ENCODE measurements around the gene ACP7. TPM values are rescaled to one million over a fixed set of nuclear protein-coding genes. Genes with fewer than 3 reads are reported as not detected.

The ACP7 gene
- polyA plus RNA-seq, 1 of the 3 experiments (the other 2 are of a cell fraction) = 0.36 TPM

DNA sequence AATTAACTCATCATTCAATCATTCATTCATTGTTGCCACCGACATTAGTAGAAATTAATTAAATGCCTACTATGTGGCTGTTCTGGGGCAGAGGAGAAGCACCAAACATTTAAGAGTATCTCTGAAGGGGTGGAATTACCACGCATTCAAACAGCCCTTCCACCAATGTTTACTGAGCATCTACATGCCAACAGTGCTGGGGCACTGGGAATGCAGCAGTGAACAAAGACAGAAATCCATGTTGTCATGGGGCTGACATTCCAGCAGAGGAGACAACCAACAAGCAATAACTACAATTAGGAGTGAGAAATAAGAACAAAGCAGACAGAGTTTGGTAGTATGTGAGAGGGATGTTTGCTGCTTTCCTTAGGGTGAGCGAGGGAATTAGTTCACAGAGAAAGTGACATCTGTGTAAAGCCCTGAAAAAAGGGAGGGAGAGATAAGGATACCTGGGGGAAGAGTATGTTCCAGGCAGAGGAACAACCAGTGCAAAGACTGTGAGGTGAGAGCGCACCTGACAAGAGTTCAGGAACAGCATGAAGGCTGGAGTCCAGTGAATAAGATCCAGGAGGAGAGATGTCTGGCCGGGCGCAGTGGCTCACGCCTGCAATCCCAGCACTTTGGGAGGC, 40.1 kb downstream of the ACP7 start:
- Histone ChIP-seq H4K20me1 (ENCODE audit: insufficient read depth) (peaks cover 28% of the 10 kb centered on the region), H3K79me2 (ENCODE audit: insufficient read depth) (peaks cover 37% of the 10 kb centered on the region), H2AFZ (ENCODE audit: low read depth) (no peak overlapping the region), H3K4me2 (no peak overlapping the region), H3K36me3 (replicated peaks in 1 of 2; ENCODE audit: control insufficient read depth in 1 of 2, insufficient read depth in 2 of 2, low read length in 1 of 2) (no peaks in the 10 kb centered on the region), H3K27ac (ENCODE audit: low read depth in 2 of 2, low read length in 1 of 2) (no peak overlapping the region), H3F3A (replicated peaks; ENCODE audit: insufficient read depth) (peaks cover 8% of the 10 kb centered on the region), H3K9me2 (no peaks in the 10 kb centered on the region), H3K9ac (no peak overlapping the region), H3K9me3 (no peaks in the 10 kb centered on the region), H3K4me3 (ENCODE audit: low read depth in 2 of 2, low read length in 1 of 2) (no peak overlapping the region), H3K4me1 (ENCODE audit: control insufficient read depth in 1 of 2, insufficient read depth in 2 of 2, low read depth in 1 of 2, low read length in 1 of 2) (peaks cover 0 to 27% of the 10 kb centered on the region in 2 experiments; a peak in 1 of 4 replicates), H3K27me3 (ENCODE audit: insufficient read depth) (no peaks in the 10 kb centered on the region)
- DNase-seq = no peak
- CTCF ChIA-PET = interaction anchor here (3.2 kb wide), 1 partner anchor 204 kb away, joined by 14 read pairs; no protein-coding TSS in a partner anchor
- 81% methylated on average over 7 of the region's 7 CpGs for WGBS (ENCODE audit: low lambda C conversion rate)
- TF ChIP-seq RAD21 (IDR thresholded peaks at IDR 0.05; ENCODE audit: low read length) (no peak), TAF1 (IDR thresholded peaks at IDR 0.05; ENCODE audit: borderline replicate concordance, low read depth, low read length) (no peak), RFX5 (IDR thresholded peaks at IDR 0.05; ENCODE audit: low read length) (no peak), ELF1 (IDR thresholded peaks at IDR 0.05) (no peak), EZH2phosphoT487 (IDR thresholded peaks at IDR 0.05; ENCODE audit: borderline replicate concordance, low read depth) (no peak), RXRA (IDR thresholded peaks at IDR 0.05; ENCODE audit: borderline replicate concordance, low read depth) (no peak), SIN3A (IDR thresholded peaks at IDR 0.05; ENCODE audit: borderline replicate concordance, low read depth, low read length) (no peak), SMC3 (IDR thresholded peaks at IDR 0.05; ENCODE audit: low read depth, low read length) (no peak), POLR2AphosphoS5 (IDR thresholded peaks at IDR 0.05; ENCODE audit: low read depth, low read length) (no peak), YY1 (IDR thresholded peaks at IDR 0.05; ENCODE audit: low read depth) (no peak), EP300 (IDR thresholded peaks at IDR 0.05; ENCODE audit: borderline replicate concordance in 1 of 2, low read depth in 1 of 2, low read length in 1 of 2) (no peak), MEF2A (IDR thresholded peaks at IDR 0.05; ENCODE audit: borderline replicate concordance, low read depth) (no peak), TEAD4 (IDR thresholded peaks at IDR 0.05; ENCODE audit: borderline replicate concordance, insufficient read depth) (no peak)
- TF ChIP-seq, protein P1, sequence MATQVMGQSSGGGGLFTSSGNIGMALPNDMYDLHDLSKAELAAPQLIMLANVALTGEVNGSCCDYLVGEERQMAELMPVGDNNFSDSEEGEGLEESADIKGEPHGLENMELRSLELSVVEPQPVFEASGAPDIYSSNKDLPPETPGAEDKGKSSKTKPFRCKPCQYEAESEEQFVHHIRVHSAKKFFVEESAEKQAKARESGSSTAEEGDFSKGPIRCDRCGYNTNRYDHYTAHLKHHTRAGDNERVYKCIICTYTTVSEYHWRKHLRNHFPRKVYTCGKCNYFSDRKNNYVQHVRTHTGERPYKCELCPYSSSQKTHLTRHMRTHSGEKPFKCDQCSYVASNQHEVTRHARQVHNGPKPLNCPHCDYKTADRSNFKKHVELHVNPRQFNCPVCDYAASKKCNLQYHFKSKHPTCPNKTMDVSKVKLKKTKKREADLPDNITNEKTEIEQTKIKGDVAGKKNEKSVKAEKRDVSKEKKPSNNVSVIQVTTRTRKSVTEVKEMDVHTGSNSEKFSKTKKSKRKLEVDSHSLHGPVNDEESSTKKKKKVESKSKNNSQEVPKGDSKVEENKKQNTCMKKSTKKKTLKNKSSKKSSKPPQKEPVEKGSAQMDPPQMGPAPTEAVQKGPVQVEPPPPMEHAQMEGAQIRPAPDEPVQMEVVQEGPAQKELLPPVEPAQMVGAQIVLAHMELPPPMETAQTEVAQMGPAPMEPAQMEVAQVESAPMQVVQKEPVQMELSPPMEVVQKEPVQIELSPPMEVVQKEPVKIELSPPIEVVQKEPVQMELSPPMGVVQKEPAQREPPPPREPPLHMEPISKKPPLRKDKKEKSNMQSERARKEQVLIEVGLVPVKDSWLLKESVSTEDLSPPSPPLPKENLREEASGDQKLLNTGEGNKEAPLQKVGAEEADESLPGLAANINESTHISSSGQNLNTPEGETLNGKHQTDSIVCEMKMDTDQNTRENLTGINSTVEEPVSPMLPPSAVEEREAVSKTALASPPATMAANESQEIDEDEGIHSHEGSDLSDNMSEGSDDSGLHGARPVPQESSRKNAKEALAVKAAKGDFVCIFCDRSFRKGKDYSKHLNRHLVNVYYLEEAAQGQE (IDR thresholded peaks at IDR 0.05; ENCODE audit: low read depth, low read length) = no peak
- TF ChIP-seq, protein P2, sequence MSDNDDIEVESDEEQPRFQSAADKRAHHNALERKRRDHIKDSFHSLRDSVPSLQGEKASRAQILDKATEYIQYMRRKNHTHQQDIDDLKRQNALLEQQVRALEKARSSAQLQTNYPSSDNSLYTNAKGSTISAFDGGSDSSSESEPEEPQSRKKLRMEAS (IDR thresholded peaks at IDR 0.05; ENCODE audit: low read depth) = no peak
- TF ChIP-seq, protein P3, sequence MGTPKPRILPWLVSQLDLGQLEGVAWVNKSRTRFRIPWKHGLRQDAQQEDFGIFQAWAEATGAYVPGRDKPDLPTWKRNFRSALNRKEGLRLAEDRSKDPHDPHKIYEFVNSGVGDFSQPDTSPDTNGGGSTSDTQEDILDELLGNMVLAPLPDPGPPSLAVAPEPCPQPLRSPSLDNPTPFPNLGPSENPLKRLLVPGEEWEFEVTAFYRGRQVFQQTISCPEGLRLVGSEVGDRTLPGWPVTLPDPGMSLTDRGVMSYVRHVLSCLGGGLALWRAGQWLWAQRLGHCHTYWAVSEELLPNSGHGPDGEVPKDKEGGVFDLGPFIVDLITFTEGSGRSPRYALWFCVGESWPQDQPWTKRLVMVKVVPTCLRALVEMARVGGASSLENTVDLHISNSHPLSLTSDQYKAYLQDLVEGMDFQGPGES (IDR thresholded peaks at IDR 0.05; ENCODE audit: low read depth, low read length) = no peak
- TF ChIP-seq, protein P4, sequence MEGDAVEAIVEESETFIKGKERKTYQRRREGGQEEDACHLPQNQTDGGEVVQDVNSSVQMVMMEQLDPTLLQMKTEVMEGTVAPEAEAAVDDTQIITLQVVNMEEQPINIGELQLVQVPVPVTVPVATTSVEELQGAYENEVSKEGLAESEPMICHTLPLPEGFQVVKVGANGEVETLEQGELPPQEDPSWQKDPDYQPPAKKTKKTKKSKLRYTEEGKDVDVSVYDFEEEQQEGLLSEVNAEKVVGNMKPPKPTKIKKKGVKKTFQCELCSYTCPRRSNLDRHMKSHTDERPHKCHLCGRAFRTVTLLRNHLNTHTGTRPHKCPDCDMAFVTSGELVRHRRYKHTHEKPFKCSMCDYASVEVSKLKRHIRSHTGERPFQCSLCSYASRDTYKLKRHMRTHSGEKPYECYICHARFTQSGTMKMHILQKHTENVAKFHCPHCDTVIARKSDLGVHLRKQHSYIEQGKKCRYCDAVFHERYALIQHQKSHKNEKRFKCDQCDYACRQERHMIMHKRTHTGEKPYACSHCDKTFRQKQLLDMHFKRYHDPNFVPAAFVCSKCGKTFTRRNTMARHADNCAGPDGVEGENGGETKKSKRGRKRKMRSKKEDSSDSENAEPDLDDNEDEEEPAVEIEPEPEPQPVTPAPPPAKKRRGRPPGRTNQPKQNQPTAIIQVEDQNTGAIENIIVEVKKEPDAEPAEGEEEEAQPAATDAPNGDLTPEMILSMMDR (IDR thresholded peaks at IDR 0.05) = no peak
- POLR2A ChIA-PET = no interaction called here
